B cell (primary cell): ENCODE results near the gene RPS21. TPM values are rescaled to one million over a fixed set of nuclear protein-coding genes. Genes with fewer than 3 reads are reported as not detected.

ENCODE experiments used
- ATAC-seq: fragments of 200-7000 bp; cut with Tn5 transposase; one replicate; pipeline ENCODE4 v1.10.0; 2021; ENCODE audit warnings: low read depth, mild to moderate bottlenecking, moderate number of reproducible peaks, moderate library complexity
- CTCF ChIA-PET: fragments of 350-600 bp; sonication (Branson Sonifier 250); formaldehyde crosslinking; loops from one replicate; lab custom pipeline; 2021; ENCODE audit warnings: antibody characterized with exemption, inconsistent platforms; lab: Charles Lee
- POLR2A ChIA-PET: fragments of 350-600 bp; sonication (Branson Sonifier 250); formaldehyde crosslinking; loops from one replicate; lab custom pipeline; 2021; ENCODE audit warnings: antibody characterized with exemption; lab: Charles Lee
- DNase-seq: peaks from one replicate; pipeline ENCODE4 v3.0.0; 2013
- H2AFZ ChIP-seq: 2 replicates; pipeline ENCODE4 v1.6.1; 2012; ENCODE audit warnings: mild to moderate bottlenecking, low read depth, low read length; ENCODE audit not compliant: insufficient read depth, poor library complexity, severe bottlenecking
- H3K27ac ChIP-seq, 2 donors: 1 replicate in 1 of 2; 2 replicates in 1 of 2; pipeline ENCODE4 v1.5.1; 2012 to 2013; ENCODE audit warnings: low read length in 2 of 2, mild to moderate bottlenecking in 2 of 2, moderate library complexity in 1 of 2
- H3K27me3 ChIP-seq, 4 experiments: fragments of 200-600 bp in 1 of 4; sonication (generic) in 1 of 4; replicated peaks in 1 of 4; 1 replicate in 2 of 4; 2 replicates in 2 of 4; pipeline versions ENCODE4 v1.6.1 to v1.7.0; 2013 to 2016; ENCODE audit warnings: low read length in 3 of 4, mild to moderate bottlenecking in 2 of 4, mixed read lengths in 1 of 4, moderate library complexity in 1 of 4; ENCODE audit not compliant: insufficient read depth in 4 of 4, control insufficient read depth in 3 of 4; ENCODE audit errors: control extremely low read depth in 1 of 4
- H3K36me3 ChIP-seq, 2 experiments: replicated peaks in 1 of 2; 1 replicate in 1 of 2; 2 replicates in 1 of 2; pipeline versions ENCODE4 v1.6.1 to v1.7.1; 2013; ENCODE audit warnings: low read length in 1 of 2; ENCODE audit not compliant: insufficient read depth in 2 of 2, control insufficient read depth in 1 of 2; ENCODE audit errors: control extremely low read depth in 1 of 2, extremely low read depth in 1 of 2
- H3K4me1 ChIP-seq, 2 donors: fragments of 200-600 bp in 1 of 2; sonication (generic) in 1 of 2; 1 replicate in 1 of 2; 2 replicates in 1 of 2; pipeline versions ENCODE4 v1.5.1 to v1.6.1; 2013 to 2017; ENCODE audit warnings: low read length in 2 of 2; ENCODE audit not compliant: control insufficient read depth in 2 of 2, insufficient read depth in 2 of 2
- H3K4me2 ChIP-seq: replicated peaks from 2 replicates; pipeline ENCODE3; 2012; ENCODE audit warnings: mild to moderate bottlenecking, low read depth, low read length; ENCODE audit not compliant: poor library complexity, severe bottlenecking
- H3K4me3 ChIP-seq, 5 experiments: fragments of 200-600 bp in 1 of 5; sonication (generic) in 1 of 5; 1 replicate in 3 of 5; 2 replicates in 2 of 5; pipeline versions ENCODE4 v1.5.1 to v1.7.0; 2011 to 2016; ENCODE audit warnings: low read length in 4 of 5, mild to moderate bottlenecking in 4 of 5, low read depth in 2 of 5, control low read depth in 1 of 5, moderate library complexity in 1 of 5; ENCODE audit not compliant: insufficient read depth in 1 of 5; ENCODE audit errors: control extremely low read depth in 1 of 5, extremely low read depth in 1 of 5
- H3K79me2 ChIP-seq: fragments of 200-600 bp; sonication (generic); one replicate; pipeline ENCODE4 v1.6.0; 2016; ENCODE audit warnings: low read length; ENCODE audit not compliant: control insufficient read depth, insufficient read depth
- H3K9ac ChIP-seq: fragments of 200-600 bp; sonication (generic); 2 replicates; pipeline ENCODE4 v1.6.1; 2017; ENCODE audit warnings: mild to moderate bottlenecking, low read length, moderate library complexity
- H3K9me3 ChIP-seq, 3 donors: one replicate each; pipeline versions ENCODE4 v1.6.1 to v1.7.1; 2013; ENCODE audit warnings: low read length in 2 of 3; ENCODE audit not compliant: control insufficient read depth in 2 of 3, insufficient read depth in 1 of 3; ENCODE audit errors: control extremely low read depth in 1 of 3
- H4K20me1 ChIP-seq: 2 replicates; pipeline ENCODE4 v1.6.0; 2012; ENCODE audit warnings: mild to moderate bottlenecking, low read length; ENCODE audit not compliant: insufficient read depth, control insufficient read depth, poor library complexity, severe bottlenecking
- H3K27ac Mint-ChIP-seq: one replicate; pipeline ENCODE4 v1.8.0; 2021; ENCODE audit warnings: mixed read lengths
- H3K27me3 Mint-ChIP-seq: one replicate; pipeline ENCODE4 v1.8.0; 2021; ENCODE audit warnings: mixed read lengths
- H3K4me1 Mint-ChIP-seq: one replicate; pipeline ENCODE4 v1.8.0; 2021; ENCODE audit warnings: mixed read lengths
- H3K4me3 Mint-ChIP-seq: one replicate; pipeline ENCODE4 v1.8.0; 2021; ENCODE audit warnings: mixed read lengths
- H3K9me3 Mint-ChIP-seq: one replicate; pipeline ENCODE4 v1.8.0; 2022; ENCODE audit warnings: mixed read lengths; ENCODE audit not compliant: insufficient read depth
- EZH2 ChIP-seq: IDR thresholded peaks from 2 replicates; pipeline ENCODE4 v1.6.1; 2012; ENCODE audit warnings: borderline replicate concordance, low read depth, mild to moderate bottlenecking, moderate library complexity, low read length; ENCODE audit not compliant: insufficient read depth, poor library complexity, severe bottlenecking
- WGBS: methylation state at CpG from one replicate; pipeline ENCODE4 v1.1.5; 2013; ENCODE audit warnings: missing lambda C conversion rate; ENCODE audit not compliant: insufficient coverage; 5-methylcytosine and 5-hydroxymethylcytosine counted together
- intact Hi-C: fragments of 100-400 bp; cut with micrococcal nuclease; formaldehyde crosslinking; loops from one replicate; pipeline ENCODE4 v1.10.0; 2022
- polyA plus RNA-seq: library from polyadenylated mRNA; depleted of rRNA; stranded (reverse); fragments of >200 nt; gene quantifications from 2 replicates; pipeline ENCODE4 v1.2.3, GENCODE V29; 2012
- total RNA-seq, 2 donors: library from RNA; stranded (reverse); fragments of 120-200 nt in 1 of 2; gene quantifications; 1 replicate in 1 of 2; 2 replicates in 1 of 2; pipeline versions ENCODE4 v1.2.3 to v1.2.4, GENCODE V29; 2013 to 2022
- TF ChIP-seq, protein P1 (sequence below): fragments of 200-600 bp; IDR thresholded peaks from one replicate; pipeline ENCODE4 v1.8.0; 2022; ENCODE audit warnings: antibody characterized with exemption, mild to moderate bottlenecking

RPS21 gene
- total and polyA plus RNA-seq, 2 donors (not counting 1 experiment from before 2014, with no cell fraction given): 2,653 to 9,603 TPM

GRCh38 chr20:62359043-62359490 is 27.8 kb upstream of the RPS21 start:
- peaks cover 3% of the 10 kb centered on the region for H3K4me1 Mint-ChIP-seq
- H3K4me3 ChIP-seq: no peak overlapping the region
- DNase-seq: no peak
- H3K27ac Mint-ChIP-seq: no peak overlapping the region
- no peaks in the 10 kb centered on the region for H3K27me3 ChIP-seq
- H2AFZ ChIP-seq: no peak overlapping the region
- POLR2A ChIA-PET: no interaction called here
- H3K9me3 ChIP-seq: no peaks in the 10 kb centered on the region
- 94% methylated on average over 9 of the region's 16 CpGs for WGBS
- no peak overlapping the region for H3K27ac ChIP-seq
- intact Hi-C loops: no loop called here
- CTCF ChIA-PET: no interaction called here
- no peaks in the 10 kb centered on the region for H3K27me3 Mint-ChIP-seq
- no peak overlapping the region for H3K4me3 Mint-ChIP-seq
- H3K79me2 ChIP-seq: no peaks in the 10 kb centered on the region
- ATAC-seq: no peak
- no peaks in the 10 kb centered on the region for H3K9me3 Mint-ChIP-seq
- no peak overlapping the region for H3K4me2 ChIP-seq
- no peaks in the 10 kb centered on the region for H3K36me3 ChIP-seq
- H4K20me1 ChIP-seq: peaks cover 3% of the 10 kb centered on the region
- no peak overlapping the region for H3K9ac ChIP-seq
- H3K4me1 ChIP-seq: peaks cover 0 to 6% of the 10 kb centered on the region in 2 donors
- TF ChIP-seq EZH2: no peak
- TF ChIP-seq, protein P1, sequence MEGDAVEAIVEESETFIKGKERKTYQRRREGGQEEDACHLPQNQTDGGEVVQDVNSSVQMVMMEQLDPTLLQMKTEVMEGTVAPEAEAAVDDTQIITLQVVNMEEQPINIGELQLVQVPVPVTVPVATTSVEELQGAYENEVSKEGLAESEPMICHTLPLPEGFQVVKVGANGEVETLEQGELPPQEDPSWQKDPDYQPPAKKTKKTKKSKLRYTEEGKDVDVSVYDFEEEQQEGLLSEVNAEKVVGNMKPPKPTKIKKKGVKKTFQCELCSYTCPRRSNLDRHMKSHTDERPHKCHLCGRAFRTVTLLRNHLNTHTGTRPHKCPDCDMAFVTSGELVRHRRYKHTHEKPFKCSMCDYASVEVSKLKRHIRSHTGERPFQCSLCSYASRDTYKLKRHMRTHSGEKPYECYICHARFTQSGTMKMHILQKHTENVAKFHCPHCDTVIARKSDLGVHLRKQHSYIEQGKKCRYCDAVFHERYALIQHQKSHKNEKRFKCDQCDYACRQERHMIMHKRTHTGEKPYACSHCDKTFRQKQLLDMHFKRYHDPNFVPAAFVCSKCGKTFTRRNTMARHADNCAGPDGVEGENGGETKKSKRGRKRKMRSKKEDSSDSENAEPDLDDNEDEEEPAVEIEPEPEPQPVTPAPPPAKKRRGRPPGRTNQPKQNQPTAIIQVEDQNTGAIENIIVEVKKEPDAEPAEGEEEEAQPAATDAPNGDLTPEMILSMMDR: no peak

- Histone ChIP-seq H3K9ac (no peak overlapping the region), H3K36me3 (no peaks in the 10 kb centered on the region), H3K79me2 (no peaks in the 10 kb centered on the region), H3K27me3 (no peaks in the 10 kb centered on the region), H3K4me2 (no peak overlapping the region), H4K20me1 (peaks cover 6% of the 10 kb centered on the region), H3K9me3 (no peaks in the 10 kb centered on the region), H3K4me3 (no peak overlapping the region), H3K4me1 (peaks cover 0 to 6% of the 10 kb centered on the region in 2 donors), H2AFZ (no peak overlapping the region), H3K27ac (no peak overlapping the region)
- ATAC-seq: no peak
- ChIA-PET CTCF (no interaction called here), POLR2A (no interaction called here)
- 92% methylated on average over 24 of the region's 25 CpGs for WGBS
- intact Hi-C loops: no loop called here
- Mint-ChIP-seq H3K4me1 (peaks cover 3% of the 10 kb centered on the region), H3K9me3 (no peaks in the 10 kb centered on the region), H3K27me3 (no peaks in the 10 kb centered on the region), H3K4me3 (no peak overlapping the region), H3K27ac (no peak overlapping the region)
- TF ChIP-seq EZH2: no peak
- TF ChIP-seq, protein P1: no peak
- DNase-seq: no peak
Observed at GRCh38 chr20:62359491-62360121, 27.3 kb upstream of the RPS21 start.
